AG09309 (cell line): ENCODE results near the gene CST1.
"Not testable (repeated sequence)": the region's sequence is repeated elsewhere in the genome, so short reads cannot be mapped to it uniquely, and the experiment has no call there.

Experiments
- DNase-seq: peaks from one replicate; pipeline ENCODE4 v3.0.0-alpha.2; 2010; ENCODE audit warnings: low read depth
- H3K4me3 ChIP-seq: 2 replicates; pipeline ENCODE4 v1.5.1; 2011; ENCODE audit warnings: mild to moderate bottlenecking, low read depth, low read length, moderate library complexity; ENCODE audit not compliant: control insufficient read depth
- CTCF ChIP-seq: IDR thresholded peaks from 2 replicates; pipeline ENCODE4 v1.5.1; 2011; ENCODE audit warnings: mild to moderate bottlenecking, low read depth, low read length, inconsistent platforms; ENCODE audit not compliant: insufficient read depth, control insufficient read depth; ENCODE audit errors: missing control alignments

Gene CST1

GRCh38 chr20:23753589-23753988 lies 2.9 kb upstream of the CST1 start:
- H3K4me3 ChIP-seq, result no peak overlapping the region
- DNase-seq, result no peak
- TF ChIP-seq CTCF, result no peak

GRCh38 chr20:23753194-23753548 lies 2.4 kb upstream of the CST1 start:
- no peak for TF ChIP-seq CTCF
- DNase-seq, result no peak
- H3K4me3 ChIP-seq, result no peak overlapping the region

- TF ChIP-seq CTCF, result no peak
- H3K4me3 ChIP-seq, result no peak overlapping the region
- DNase-seq, result no peak
These were observed 1.9 kb upstream of the CST1 start for GRCh38 chr20:23752481-23753193.

- no peak for DNase-seq
- H3K4me3 ChIP-seq, result no peak overlapping the region
- no peak for TF ChIP-seq CTCF
These were observed 1.3 kb upstream of the CST1 start for GRCh38 chr20:23752019-23752418.

- TF ChIP-seq CTCF, result no peak
- DNase-seq, result no peak
- H3K4me3 ChIP-seq, result no peak overlapping the region
These were observed 989 bp downstream of the CST1 start for GRCh38 chr20:23749746-23750145.

- not testable (repeated sequence) for H3K4me3 ChIP-seq, DNase-seq
These were observed 1.8 kb downstream of the CST1 start for GRCh38 chr20:23748975-23749374.

- not testable (repeated sequence) for DNase-seq, H3K4me3 ChIP-seq
These were observed 3.2 kb downstream of the CST1 start for GRCh38 chr20:23747551-23747950.

- not testable (repeated sequence) for H3K4me3 ChIP-seq, DNase-seq
These were observed 3.6 kb downstream of the CST1 start for GRCh38 chr20:23747092-23747491.

GRCh38 chr20:23746321-23746720 lies 4.4 kb downstream of the CST1 start:
- TF ChIP-seq CTCF, result no peak
- no peak overlapping the region for H3K4me3 ChIP-seq
- DNase-seq, result no peak
